ENCODE data around the gene CCDC171.

Gene CCDC171

DNA sequence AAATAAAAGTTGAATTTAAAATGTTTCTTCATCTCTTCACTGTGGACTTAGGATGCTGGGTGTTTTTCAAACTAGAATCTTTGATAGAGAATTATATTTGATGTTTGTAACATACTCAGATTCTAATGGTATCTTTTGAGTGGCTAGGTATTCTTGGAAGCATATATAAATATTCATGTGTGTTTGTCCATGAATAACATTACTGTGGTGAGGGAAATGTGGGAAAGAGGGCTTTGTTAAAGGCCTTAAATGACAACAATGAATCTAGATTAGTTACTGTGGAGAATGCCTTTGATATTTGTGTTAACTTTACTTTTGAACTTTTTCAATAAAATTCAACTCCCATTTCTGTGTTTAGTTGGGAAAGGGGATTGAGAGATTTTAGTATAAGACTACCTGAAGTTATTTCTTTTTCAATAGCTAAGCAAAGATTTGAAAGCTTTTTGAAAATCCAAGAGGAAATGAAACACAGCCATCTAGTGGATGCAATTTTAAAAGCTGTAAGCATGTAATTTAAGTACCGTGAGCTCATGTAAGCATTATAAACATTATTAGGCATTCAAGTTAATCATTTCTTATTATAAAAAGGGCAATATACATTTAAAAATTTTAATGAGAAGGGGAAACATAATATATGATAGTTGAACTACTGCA, 69.6 kb downstream of the CCDC171 start:
- DNase-seq (ENCODE audit: low read depth, low spot score): peak; percentile 71
- peak overlapping the region; percentile 9 for H3K9ac ChIP-seq (ENCODE audit: insufficient read length)
- no peaks in the 10 kb centered on the region for H3K9me3 ChIP-seq (ENCODE audit: low read depth, low read length)
- no peak for TF ChIP-seq FOXP2 (optimal IDR thresholded peaks at IDR 0.05; ENCODE audit: control extremely low read depth, extremely low read length, insufficient read depth)
- TF ChIP-seq POLR2AphosphoS5 (IDR thresholded peaks at IDR 0.05; ENCODE audit: borderline replicate concordance, low read depth, low read length): no peak
- no peak for TF ChIP-seq EZH2 (IDR thresholded peaks at IDR 0.05)
- no peak overlapping the region for H3K4me3 ChIP-seq
- H3K36me3 ChIP-seq (ENCODE audit: insufficient read depth, low read length): no peaks in the 10 kb centered on the region
- peak overlapping the region; percentile 58 for H3K27ac ChIP-seq

DNA sequence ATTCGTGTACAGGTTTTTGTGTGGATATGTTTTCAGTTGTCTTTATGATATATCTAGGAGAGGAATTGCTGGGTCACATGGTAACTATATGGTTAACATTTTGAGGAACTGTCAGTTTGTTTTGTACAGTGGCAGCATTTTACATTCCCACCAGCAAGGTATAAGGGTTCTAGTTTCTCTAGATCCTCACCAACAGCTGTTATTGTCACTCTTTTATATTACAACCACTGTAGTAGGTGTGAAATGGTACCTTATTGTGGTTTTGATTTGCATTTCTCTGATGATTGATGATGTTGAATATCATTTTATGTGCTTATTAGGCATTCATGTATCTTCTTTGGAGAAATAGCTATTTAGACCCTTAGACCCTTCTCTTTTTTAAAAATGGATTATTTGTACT, 82.9 kb downstream of the CCDC171 start:
- Histone ChIP-seq H3K36me3 (ENCODE audit: insufficient read depth, low read length) (no peaks in the 10 kb centered on the region), H3K27ac (no peak overlapping the region), H3K9ac (ENCODE audit: insufficient read length) (no peak overlapping the region), H3K9me3 (ENCODE audit: low read depth, low read length) (no peaks in the 10 kb centered on the region), H3K4me3 (no peak overlapping the region)
- TF ChIP-seq EZH2 (IDR thresholded peaks at IDR 0.05): no peak
- no peak for TF ChIP-seq POLR2AphosphoS5 (IDR thresholded peaks at IDR 0.05; ENCODE audit: borderline replicate concordance, low read depth, low read length)
- TF ChIP-seq FOXP2 (optimal IDR thresholded peaks at IDR 0.05; ENCODE audit: control extremely low read depth, extremely low read length, insufficient read depth): no peak
- DNase-seq (ENCODE audit: low read depth, low spot score): no peak

DNA sequence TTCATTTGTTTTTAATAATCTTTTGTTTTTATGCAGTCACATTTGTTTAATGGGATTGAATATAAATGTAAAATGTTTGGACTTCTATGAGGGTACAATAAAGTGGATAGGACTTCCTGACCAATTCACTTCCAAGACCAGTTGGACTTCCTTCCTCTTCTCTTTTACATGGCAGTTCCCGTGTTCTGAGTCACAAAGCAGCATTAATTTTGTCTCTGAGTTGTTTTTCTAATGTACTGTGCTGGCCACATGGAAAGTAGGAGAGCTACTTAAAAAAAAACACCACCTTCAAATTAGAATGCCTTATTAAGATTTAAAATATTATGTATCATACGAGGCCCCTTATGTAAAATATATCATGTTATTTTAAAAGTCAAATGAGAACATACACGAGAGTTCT, 87.3 kb downstream of the CCDC171 start:
- TF ChIP-seq POLR2AphosphoS5 (IDR thresholded peaks at IDR 0.05; ENCODE audit: borderline replicate concordance, low read depth, low read length) (no peak), EZH2 (IDR thresholded peaks at IDR 0.05) (no peak), FOXP2 (optimal IDR thresholded peaks at IDR 0.05; ENCODE audit: control extremely low read depth, extremely low read length, insufficient read depth) (no peak)
- no peaks in the 10 kb centered on the region for H3K36me3 ChIP-seq (ENCODE audit: insufficient read depth, low read length)
- H3K9me3 ChIP-seq (ENCODE audit: low read depth, low read length): no peaks in the 10 kb centered on the region
- DNase-seq (ENCODE audit: low read depth, low spot score): no peak
- peak overlapping the region; percentile 6 for H3K9ac ChIP-seq (ENCODE audit: insufficient read length)
- H3K27ac ChIP-seq: no peak overlapping the region
- no peak overlapping the region for H3K4me3 ChIP-seq

GRCh38 chr9:15641291-15641690, 88.4 kb downstream of the CCDC171 start:
- Histone ChIP-seq H3K27ac (no peak overlapping the region), H3K9ac (ENCODE audit: insufficient read length) (no peak overlapping the region), H3K36me3 (ENCODE audit: insufficient read depth, low read length) (no peaks in the 10 kb centered on the region), H3K4me3 (no peak overlapping the region), H3K9me3 (ENCODE audit: low read depth, low read length) (no peaks in the 10 kb centered on the region)
- no peak for DNase-seq (ENCODE audit: low read depth, low spot score)
- no peak for TF ChIP-seq FOXP2 (optimal IDR thresholded peaks at IDR 0.05; ENCODE audit: control extremely low read depth, extremely low read length, insufficient read depth)
- no peak for TF ChIP-seq POLR2AphosphoS5 (IDR thresholded peaks at IDR 0.05; ENCODE audit: borderline replicate concordance, low read depth, low read length)
- TF ChIP-seq EZH2 (IDR thresholded peaks at IDR 0.05): no peak

DNA sequence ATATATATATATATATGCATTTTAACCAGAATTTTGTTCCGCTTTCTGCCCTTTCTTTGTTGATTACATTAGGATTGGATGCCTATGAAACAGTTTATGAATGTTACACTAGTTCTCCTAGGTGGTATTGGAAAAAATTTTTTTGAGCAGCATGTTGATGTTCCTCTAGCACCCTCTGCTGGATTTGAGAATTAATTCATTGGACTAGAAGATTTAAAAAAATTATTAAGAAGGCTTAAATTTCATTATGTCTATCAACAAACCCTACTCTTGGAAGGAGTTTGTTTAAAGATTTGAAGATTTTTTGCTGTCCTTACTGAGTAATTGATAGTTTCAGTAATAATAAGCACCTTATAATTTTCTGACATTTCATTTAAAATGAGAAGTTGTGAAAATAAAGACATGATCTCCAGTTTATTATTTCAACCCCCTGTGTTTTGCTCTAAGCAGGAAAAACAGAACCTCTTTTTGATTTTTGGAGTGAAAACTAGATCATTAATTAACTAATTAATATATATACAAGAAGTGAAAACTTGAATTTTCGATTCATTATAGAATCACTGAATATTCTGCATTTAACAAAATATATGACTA, 89.6 kb downstream of the CCDC171 start:
- DNase-seq (ENCODE audit: low read depth, low spot score): peak; percentile 67
- no peaks in the 10 kb centered on the region for H3K36me3 ChIP-seq (ENCODE audit: insufficient read depth, low read length)
- H3K9ac ChIP-seq (ENCODE audit: insufficient read length): no peak overlapping the region
- TF ChIP-seq EZH2 (IDR thresholded peaks at IDR 0.05) (no peak), FOXP2 (optimal IDR thresholded peaks at IDR 0.05; ENCODE audit: control extremely low read depth, extremely low read length, insufficient read depth) (no peak), POLR2AphosphoS5 (IDR thresholded peaks at IDR 0.05; ENCODE audit: borderline replicate concordance, low read depth, low read length) (no peak)
- no peaks in the 10 kb centered on the region for H3K9me3 ChIP-seq (ENCODE audit: low read depth, low read length)
- no peak overlapping the region for H3K4me3 ChIP-seq
- H3K27ac ChIP-seq: no peak overlapping the region

DNA sequence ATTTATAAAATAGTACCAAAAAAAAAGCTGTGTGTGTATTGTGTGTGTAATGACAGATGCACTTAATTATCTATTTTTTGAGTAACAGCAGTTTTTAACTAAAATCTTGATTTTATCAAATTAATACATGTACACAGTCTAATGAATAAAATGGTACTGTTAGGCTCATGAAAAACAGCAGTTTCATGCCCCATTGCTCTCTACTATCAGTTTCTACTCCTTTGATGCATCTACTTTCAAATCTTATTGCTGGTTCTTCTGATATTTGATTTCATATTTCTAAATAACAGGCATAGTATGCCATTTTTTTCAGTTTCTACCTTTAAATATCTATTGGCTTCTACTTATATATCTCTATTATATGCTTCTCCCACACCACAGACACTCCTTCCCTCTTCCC, 117.4 kb downstream of the CCDC171 start:
- no peak overlapping the region for H3K27ac ChIP-seq
- no peak overlapping the region for H3K9ac ChIP-seq (ENCODE audit: insufficient read length)
- H3K9me3 ChIP-seq (ENCODE audit: low read depth, low read length): no peaks in the 10 kb centered on the region
- no peak overlapping the region for H3K4me3 ChIP-seq
- no peak for DNase-seq (ENCODE audit: low read depth, low spot score)
- no peak for TF ChIP-seq POLR2AphosphoS5 (IDR thresholded peaks at IDR 0.05; ENCODE audit: borderline replicate concordance, low read depth, low read length)
- no peak for TF ChIP-seq FOXP2 (optimal IDR thresholded peaks at IDR 0.05; ENCODE audit: control extremely low read depth, extremely low read length, insufficient read depth)
- TF ChIP-seq EZH2 (IDR thresholded peaks at IDR 0.05): no peak
- H3K36me3 ChIP-seq (ENCODE audit: insufficient read depth, low read length): no peaks in the 10 kb centered on the region

GRCh38 chr9:15670894-15671293, 118.1 kb downstream of the CCDC171 start:
- Histone ChIP-seq H3K4me3 (no peak overlapping the region), H3K36me3 (ENCODE audit: insufficient read depth, low read length) (no peaks in the 10 kb centered on the region), H3K27ac (no peak overlapping the region), H3K9me3 (ENCODE audit: low read depth, low read length) (no peaks in the 10 kb centered on the region), H3K9ac (ENCODE audit: insufficient read length) (no peak overlapping the region)
- TF ChIP-seq POLR2AphosphoS5 (IDR thresholded peaks at IDR 0.05; ENCODE audit: borderline replicate concordance, low read depth, low read length) (no peak), EZH2 (IDR thresholded peaks at IDR 0.05) (no peak), FOXP2 (optimal IDR thresholded peaks at IDR 0.05; ENCODE audit: control extremely low read depth, extremely low read length, insufficient read depth) (no peak)
- no peak for DNase-seq (ENCODE audit: low read depth, low spot score)

- H3K9ac ChIP-seq (ENCODE audit: insufficient read length): no peak overlapping the region
- H3K4me3 ChIP-seq: no peak overlapping the region
- no peak for DNase-seq (ENCODE audit: low read depth, low spot score)
- no peaks in the 10 kb centered on the region for H3K9me3 ChIP-seq (ENCODE audit: low read depth, low read length)
- TF ChIP-seq EZH2 (IDR thresholded peaks at IDR 0.05) (no peak), POLR2AphosphoS5 (IDR thresholded peaks at IDR 0.05; ENCODE audit: borderline replicate concordance, low read depth, low read length) (no peak), FOXP2 (optimal IDR thresholded peaks at IDR 0.05; ENCODE audit: control extremely low read depth, extremely low read length, insufficient read depth) (no peak)
- no peaks in the 10 kb centered on the region for H3K36me3 ChIP-seq (ENCODE audit: insufficient read depth, low read length)
- H3K27ac ChIP-seq: no peak overlapping the region
Observed at GRCh38 chr9:15693701-15694100, 140.9 kb downstream of the CCDC171 start.

Data from SK-N-MC (cell line).